Measurements from ENCODE around the gene RAMP3.
A peak's percentile ranks its signal among the peaks of the same experiment; 100 is the strongest.
"Not testable (repeated sequence)": the region's sequence is repeated elsewhere in the genome, so short reads cannot be mapped to it uniquely, and the experiment has no call there.

RAMP3 gene

DNA sequence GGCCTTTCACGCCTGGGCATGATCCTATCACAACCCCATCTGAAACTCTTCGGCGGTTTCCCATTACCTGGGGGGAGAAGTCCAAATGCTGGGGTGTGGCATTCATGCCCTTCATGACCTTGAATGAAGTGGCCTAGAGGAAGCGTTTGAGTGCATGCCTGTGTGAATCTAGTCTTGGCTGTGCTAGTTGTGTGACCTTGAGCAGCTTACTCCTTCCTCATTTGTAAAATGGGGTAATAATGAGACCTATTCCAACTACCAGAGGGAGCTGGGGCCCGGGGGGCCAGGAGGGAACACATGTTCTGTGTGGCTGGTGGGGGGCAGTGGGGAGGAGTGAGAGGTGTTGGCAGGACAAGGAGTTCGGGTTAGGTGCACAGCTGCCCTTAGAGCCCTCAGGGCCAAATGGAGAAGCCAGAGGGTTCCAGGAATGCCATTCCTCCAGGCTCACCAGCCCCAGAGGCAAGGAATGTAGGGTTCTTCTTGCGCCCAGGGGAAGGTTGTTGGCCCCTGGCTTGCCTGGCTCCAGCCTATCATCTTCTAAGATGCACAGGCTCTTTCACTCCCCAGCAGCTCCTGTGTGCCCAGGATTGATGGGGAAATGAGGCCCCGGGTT is 24.8 kb upstream of the RAMP3 start:
- DNase-seq: no peak

DNA sequence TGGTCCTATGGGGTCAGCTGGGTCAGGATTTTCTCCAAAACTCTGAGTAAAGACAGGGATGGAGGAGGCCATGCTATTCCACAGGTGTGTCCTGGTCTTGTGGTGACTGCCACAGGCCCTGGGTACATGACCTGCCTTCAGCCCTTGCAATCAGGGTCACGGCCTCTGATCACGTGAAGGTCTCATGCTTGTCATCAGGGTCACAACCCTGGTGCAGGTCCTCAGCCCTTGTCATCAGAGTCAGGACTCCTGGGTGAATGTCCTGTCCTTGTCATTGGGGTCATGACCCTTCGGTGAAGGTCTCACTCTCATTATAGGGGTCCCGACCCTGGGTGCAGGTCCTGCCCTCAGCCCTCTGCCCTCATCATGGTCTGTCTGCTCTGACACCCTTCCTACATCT is 24.2 kb upstream of the RAMP3 start:
- no peak for DNase-seq

GRCh38 chr7:45133877-45134276 is 23.7 kb upstream of the RAMP3 start:
- no peak for DNase-seq

DNA sequence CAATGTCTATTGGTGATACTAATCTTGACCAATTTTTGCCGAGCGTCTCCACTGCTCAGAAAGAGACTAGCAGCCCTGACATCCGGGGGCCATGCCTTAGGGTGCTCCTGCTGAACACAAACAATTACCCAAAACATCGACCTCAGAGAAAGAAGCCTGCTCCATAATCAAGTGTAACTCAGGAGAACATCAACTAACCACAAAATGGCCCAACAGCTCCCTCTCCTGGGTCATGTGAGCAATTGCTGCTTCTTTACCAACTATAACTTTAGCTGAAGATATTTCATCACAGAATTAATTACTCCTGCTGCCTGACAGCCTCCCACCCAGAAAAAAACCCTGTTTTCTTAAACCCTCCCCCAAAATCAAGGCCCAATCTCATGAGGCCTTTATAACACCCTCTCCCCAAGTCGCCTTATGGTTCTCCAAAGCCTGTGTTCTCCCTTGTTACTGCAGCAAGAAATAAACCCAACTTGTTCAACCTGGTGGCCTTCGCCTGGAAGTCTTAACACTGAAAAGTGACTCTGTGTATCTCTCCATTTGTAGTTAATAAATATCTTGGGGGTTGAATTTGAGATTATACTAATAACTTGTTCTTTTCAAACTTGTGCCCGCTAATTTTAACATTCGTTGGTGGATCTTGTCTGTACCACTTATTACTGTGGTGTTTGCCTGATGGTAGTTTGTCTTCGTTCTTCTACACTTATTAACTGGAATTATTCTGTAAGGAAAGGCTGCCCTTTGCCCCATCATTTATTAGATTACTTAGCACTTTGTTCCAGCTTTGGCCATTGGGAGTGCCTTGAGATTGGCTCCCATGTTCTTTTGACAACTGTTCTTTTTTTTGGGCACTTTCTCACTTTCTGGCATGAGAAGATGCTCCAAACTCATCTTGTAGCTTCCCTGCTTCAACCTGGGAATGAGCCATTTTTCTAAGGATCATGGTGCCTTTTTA is 21.2 kb upstream of the RAMP3 start:
- DNase-seq: peak; percentile 52

DNA sequence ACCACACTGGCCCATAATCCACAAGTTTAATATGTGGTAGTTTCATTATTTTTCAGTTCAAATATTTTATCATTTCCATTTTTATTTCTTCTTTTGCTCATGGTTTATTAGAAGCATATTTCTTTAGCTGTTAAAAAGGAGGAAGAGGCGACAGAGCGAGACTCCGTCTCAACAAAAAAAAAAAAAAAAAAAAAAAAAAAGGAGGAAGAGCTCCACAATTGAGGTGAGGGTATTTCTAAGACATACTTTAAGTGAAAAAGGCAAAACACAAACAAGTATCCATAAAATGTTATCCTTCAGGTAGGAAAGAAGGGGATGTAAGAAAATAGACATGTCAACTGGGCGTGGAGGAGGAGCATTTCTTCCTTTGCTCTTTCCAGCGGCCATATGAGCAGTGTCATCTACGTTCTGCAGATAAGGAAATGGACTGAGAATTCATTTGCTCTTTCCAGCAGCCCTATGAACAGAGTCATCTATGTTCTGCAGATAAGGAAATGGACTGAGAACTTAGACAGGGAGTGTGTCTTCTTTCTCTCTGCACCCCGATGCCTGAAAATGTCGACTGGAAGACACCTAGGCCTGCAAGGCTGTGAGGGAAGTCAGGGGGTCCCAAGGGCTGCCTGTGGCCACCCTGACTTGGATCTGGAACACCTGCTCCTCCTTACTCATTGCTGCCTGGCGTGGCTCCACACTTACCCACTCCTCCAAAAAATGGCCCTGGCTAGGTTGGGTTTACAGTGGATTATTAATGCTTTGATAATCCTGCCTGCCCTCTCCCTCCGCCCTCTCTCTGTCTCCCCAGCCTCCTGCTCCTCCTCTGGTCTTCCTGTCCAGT is 18.9 kb upstream of the RAMP3 start:
- DNase-seq: no peak

DNA sequence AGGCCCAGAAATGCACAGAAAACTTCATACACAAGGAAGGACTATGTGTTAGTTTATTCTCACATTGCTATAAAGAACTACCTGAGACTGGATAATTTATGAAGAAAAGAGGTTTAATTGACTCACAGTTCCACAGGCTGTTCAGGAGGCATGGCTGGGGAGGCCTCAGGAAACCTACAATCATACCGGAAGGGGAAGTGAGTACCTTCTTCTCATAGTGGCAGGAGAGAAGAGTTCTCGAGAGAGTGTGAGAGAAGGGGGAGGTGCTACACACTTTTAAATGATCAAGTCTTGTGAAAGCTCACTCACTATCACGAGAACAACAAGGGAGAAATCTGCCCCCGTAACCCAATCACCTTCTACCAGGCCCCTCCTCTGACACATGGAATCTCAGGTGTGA is 16.8 kb upstream of the RAMP3 start:
- no peak for DNase-seq

DNA sequence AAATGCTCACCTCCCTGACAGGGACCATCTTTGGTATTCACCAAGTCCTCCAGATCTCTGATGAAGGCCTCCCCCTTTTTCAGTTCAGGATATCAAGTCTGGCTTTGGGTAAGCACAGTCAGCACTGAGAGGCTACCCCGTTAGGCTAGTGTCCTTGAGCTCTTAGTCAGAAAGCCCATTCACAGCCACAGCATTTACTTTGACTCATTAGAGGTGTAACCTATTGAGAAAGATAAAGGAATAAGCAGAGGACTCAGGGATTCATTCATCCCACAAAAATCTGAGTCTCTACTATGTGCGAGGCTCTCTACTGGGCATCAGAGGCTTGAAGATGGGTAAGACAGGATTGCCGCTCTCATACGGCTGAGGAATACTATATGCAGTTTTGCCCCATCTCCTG is 14.0 kb upstream of the RAMP3 start:
- DNase-seq: no peak

DNA sequence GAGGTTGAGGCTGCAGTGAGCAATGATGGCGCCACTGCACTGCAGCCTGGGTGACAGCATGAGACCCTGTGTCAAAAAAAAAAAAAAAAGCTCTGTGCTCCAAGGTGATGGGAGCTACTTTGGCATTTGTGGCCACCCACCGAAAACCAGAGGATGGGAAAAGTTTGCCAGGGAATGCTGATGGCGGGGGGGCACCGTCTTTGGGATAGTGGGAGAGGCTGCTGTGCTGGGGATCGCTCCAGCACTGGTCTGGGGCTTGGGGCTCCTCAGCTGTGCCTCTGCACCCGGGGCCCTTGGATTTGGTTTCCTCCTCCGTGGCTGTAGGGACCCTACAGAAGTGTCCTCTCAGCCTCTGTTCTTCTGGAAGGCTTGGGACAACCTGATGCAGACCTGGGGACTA is 11.7 kb upstream of the RAMP3 start:
- no peak for DNase-seq

GRCh38 chr7:45146531-45147379 is 10.8 kb upstream of the RAMP3 start:
- no peak for DNase-seq

- DNase-seq: no peak
Measured at GRCh38 chr7:45147858-45148652, 9.5 kb upstream of the RAMP3 start.

- no peak for DNase-seq
Measured at GRCh38 chr7:45148653-45148973, 9.0 kb upstream of the RAMP3 start.

DNA sequence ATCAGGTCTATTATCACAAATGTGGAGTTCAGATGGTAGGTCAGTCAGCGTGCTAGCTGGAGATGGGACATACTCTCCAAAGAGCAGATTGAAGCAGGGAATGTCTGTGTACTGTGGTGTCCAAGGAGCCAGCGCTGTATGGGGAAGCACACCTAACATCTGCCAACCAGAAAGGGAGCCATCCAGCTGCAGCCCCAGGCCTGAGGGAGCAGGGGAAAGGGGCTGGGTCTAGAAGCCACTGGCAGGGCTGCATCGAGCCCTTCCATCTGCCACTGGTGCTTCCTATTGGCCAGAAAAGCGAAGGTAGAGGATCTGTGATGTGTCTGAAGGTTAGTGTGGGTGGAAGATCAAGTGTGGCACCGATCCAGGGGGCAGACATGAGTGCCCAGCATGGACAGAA is 8.0 kb upstream of the RAMP3 start:
- DNase-seq: no peak

DNA sequence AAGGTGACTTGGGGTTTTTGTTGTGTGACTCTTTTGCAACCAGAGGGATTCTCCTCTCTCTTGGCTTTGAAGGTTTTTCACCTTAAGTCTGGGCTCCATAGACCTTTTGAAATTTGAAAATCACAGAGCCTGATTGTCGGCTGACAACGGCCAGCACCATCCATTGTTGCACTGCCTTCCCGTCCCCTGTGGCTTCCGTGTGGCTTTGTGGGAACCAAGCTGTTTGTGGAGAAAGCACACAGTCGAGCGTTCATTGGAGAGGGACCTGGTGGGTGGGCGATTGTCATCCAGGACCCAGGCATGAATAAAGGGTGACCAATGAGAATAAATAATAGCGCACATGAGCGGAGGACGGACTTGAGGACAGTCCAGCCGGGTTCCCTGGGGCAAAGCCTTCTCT is 7.4 kb upstream of the RAMP3 start:
- no peak for DNase-seq

DNA sequence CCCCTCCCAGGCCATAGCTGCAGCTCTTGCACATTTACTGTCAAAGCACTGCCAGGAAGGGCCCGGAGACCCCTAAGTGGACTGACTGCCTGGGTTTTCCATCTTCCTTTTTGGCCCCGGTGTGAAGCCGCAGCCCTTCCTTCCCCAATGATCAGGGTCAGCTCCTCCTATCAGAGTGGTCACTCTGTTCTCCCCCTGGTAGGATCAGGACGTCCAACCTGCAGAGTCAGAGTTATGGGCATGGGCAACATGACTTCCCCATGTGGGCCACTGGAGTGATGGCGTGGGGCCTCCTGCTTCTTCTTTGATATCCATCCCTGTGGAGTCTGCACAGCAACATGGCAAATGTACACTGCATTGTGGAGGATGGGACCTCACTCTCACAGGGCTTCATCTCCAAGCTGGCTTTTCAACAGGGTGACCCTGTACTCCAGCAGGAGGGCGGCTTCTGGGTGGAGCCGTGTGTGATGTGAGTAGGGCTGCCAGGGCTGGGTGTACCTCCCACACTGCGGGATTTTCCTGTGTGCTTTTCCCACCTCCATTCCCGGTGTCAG is 6.4 kb upstream of the RAMP3 start:
- no peak for DNase-seq

GRCh38 chr7:45151967-45152366 is 5.6 kb upstream of the RAMP3 start:
- DNase-seq: no peak

- DNase-seq: no peak
Measured at GRCh38 chr7:45153233-45153632, 4.4 kb upstream of the RAMP3 start.

DNA sequence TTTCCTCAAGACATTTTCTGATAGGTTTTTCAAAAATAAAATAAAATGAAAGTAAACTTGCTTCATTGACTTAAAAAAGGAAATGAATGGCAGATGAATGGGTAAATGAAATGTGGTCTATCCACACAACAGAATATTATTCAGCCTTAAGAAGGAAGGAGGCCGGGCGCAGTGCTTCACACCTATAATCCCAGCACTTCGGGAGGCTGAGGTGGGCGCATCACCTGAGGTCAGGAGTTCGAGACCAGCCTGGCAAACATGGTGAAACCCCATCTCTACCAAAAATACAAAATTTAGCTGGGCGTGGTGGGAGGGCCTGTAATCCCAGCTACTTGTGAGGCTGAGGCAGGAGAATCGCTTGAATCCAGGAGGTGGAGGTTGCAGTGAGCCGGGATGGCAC is 3.7 kb upstream of the RAMP3 start:
- not testable (repeated sequence) for DNase-seq

GRCh38 chr7:45155357-45155900 is 2.2 kb upstream of the RAMP3 start:
- no peak for DNase-seq

- no peak for DNase-seq
Measured at GRCh38 chr7:45155941-45156340, 1.6 kb upstream of the RAMP3 start.

DNA sequence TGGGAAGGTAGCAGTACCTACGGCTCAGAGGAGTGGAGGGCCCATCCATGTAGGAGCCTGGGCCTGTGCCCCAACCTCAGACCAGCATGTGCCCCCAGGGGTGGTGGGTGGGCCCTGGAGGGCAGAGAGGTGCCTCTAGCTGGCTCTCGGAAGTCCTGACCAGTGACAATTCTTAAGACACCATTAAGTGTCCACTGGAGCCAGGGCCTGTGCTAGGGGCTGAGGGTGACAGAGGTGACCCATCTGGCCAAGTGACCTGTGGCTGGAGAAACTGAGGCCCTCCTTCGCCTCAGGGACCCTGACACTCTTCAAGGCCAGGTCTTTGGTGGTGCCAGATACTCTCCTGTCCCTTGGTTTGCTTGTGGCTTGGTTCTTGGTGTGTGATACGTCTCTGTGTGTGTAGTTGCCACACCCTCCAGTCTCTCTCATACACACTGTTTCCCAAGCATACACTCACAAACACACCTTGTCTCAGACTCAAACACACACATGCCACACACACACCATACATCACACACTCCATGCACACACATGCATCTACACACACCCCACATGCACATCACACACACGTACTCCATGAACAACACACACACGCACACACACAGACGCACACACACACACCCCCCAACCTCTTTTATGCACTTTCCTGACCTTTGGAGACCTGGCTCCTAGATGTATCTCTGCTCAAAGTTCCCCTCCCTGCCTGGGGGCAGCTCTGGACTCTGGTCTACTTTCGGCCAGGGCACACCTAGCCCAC is 897 bp upstream of the RAMP3 start:
- DNase-seq: no peak

GRCh38 chr7:45157286-45157652 is 322 bp upstream of the RAMP3 start:
- DNase-seq: no peak

Data from activated T-cell treated with anti-CD3 and anti-CD28 coated beads for 4 hours (primary cell).